ENCODE results near the gene WWTR1. TPM values are rescaled to one million over a fixed set of nuclear protein-coding genes. Genes with fewer than 3 reads are reported as not detected.

WWTR1 gene
- total and polyA plus RNA-seq, 2 of the 4 experiments (the other 2 are of a cell fraction) = 38.9 to 65.3 TPM

- Histone ChIP-seq H4K20me1 (ENCODE audit: insufficient read depth, low read length) (peaks cover 89% of the 10 kb centered on the region), H3K27me3 (ENCODE audit: control insufficient read depth, insufficient read depth, low read length) (no peaks in the 10 kb centered on the region), H3K18ac (ENCODE audit: low read depth, low read length) (no peak overlapping the region), H3K56ac (ENCODE audit: extremely low read depth, insufficient read depth, low read length) (no peak overlapping the region), H2BK20ac (ENCODE audit: low read depth, low read length) (no peak overlapping the region), H3K36me3 (ENCODE audit: control insufficient read depth, insufficient read depth, low read length) (peaks cover 6% of the 10 kb centered on the region), H3K9me1 (ENCODE audit: insufficient read depth, low read length) (peaks cover 27% of the 10 kb centered on the region), H3K14ac (replicated peaks; ENCODE audit: low read depth, low read length) (no peak overlapping the region), H3K4me3 (ENCODE audit: insufficient read depth, low read depth, low read length) (no peak overlapping the region), H3K27ac (ENCODE audit: insufficient read depth, low read length) (no peak overlapping the region), H2BK15ac (ENCODE audit: low read depth, low read length) (no peak overlapping the region), H3K4ac (ENCODE audit: low read depth, low read length) (no peak overlapping the region), H2AFZ (replicated peaks; ENCODE audit: low read length, poor library complexity) (no peak overlapping the region), H3K9me3 (ENCODE audit: control insufficient read depth, insufficient read depth, low read length) (no peaks in the 10 kb centered on the region), H3K23ac (ENCODE audit: low read depth, low read length) (no peak overlapping the region), H2AK9ac (replicated peaks; ENCODE audit: low read depth, low read length, poor library complexity) (no peak overlapping the region), H3K4me1 (ENCODE audit: control insufficient read depth, insufficient read depth, low read length) (peaks cover 26% of the 10 kb centered on the region), H3K4me2 (ENCODE audit: low read depth, low read length) (no peak overlapping the region), H3K79me1 (ENCODE audit: low read depth in 1 of 2, low read length in 2 of 2) (peaks cover 30 to 83% of the 10 kb centered on the region in 2 experiments), H2BK120ac (ENCODE audit: low read depth, low read length) (no peak overlapping the region), H4K5ac (ENCODE audit: low read depth, low read length) (no peak overlapping the region), H3K9ac (ENCODE audit: low read depth, low read length) (no peak overlapping the region), H4K91ac (ENCODE audit: insufficient read depth, low read depth, low read length) (no peak overlapping the region), H2BK5ac (ENCODE audit: low read depth, low read length, poor library complexity, severe bottlenecking) (no peak overlapping the region), H4K8ac (ENCODE audit: low read depth in 2 of 2, low read length in 2 of 2) (no peak overlapping the region), H2AK5ac (ENCODE audit: low read depth, low read length) (0 out of 2 replicates have a peak overlapping the region, but pooled peaks have one; percentile 40)
- in situ Hi-C loops (cut with MboI; ENCODE audit: low sequenced_read_pairs) (no loop called here), intact Hi-C loops (cut with micrococcal nuclease) (no loop called here), dilution Hi-C loops (cut with HindIII; ENCODE audit: low sequenced_read_pairs, unreplicated experiment) (no loop called here)
- CTCF ChIA-PET = no interaction called here
- POLR2A ChIA-PET (ENCODE audit: unreplicated experiment) = no interaction called here
- DNase-seq (no peak), ATAC-seq (ENCODE audit: low read depth) (no peak)
- no peak for TF ChIP-seq RCOR1 (IDR thresholded peaks at IDR 0.05; ENCODE audit: insufficient replicate concordance, low read length)
- no peak for TF ChIP-seq FOS (IDR thresholded peaks at IDR 0.05; ENCODE audit: low read depth, low read length)
- no peak for TF ChIP-seq NFE2L2 (IDR thresholded peaks at IDR 0.05; ENCODE audit: low read depth, low read length)
- no peak for TF ChIP-seq MAZ (IDR thresholded peaks at IDR 0.05; ENCODE audit: borderline replicate concordance, low read depth, low read length)
- no peak for TF ChIP-seq BHLHE40 (IDR thresholded peaks at IDR 0.05; ENCODE audit: low read depth, low read length)
- TF ChIP-seq MXI1 (IDR thresholded peaks at IDR 0.05; ENCODE audit: borderline replicate concordance, low read depth, low read length) = no peak
- no peak for TF ChIP-seq SMC3 (IDR thresholded peaks at IDR 0.05; ENCODE audit: low read depth, low read length)
- TF ChIP-seq USF2 (IDR thresholded peaks at IDR 0.05; ENCODE audit: low read depth, low read length) = no peak
- TF ChIP-seq ELK1 (IDR thresholded peaks at IDR 0.05; ENCODE audit: borderline replicate concordance, low read depth, low read length) = no peak
- no peak for TF ChIP-seq RFX5 (IDR thresholded peaks at IDR 0.05; ENCODE audit: low read depth, low read length)
- no peak for TF ChIP-seq CEBPB (IDR thresholded peaks at IDR 0.05; ENCODE audit: low read depth, low read length)
- no peak for TF ChIP-seq CHD1 (IDR thresholded peaks at IDR 0.05; ENCODE audit: low read depth, low read length)
- TF ChIP-seq CTCF (conservative IDR thresholded peaks at IDR 0.05; ENCODE audit: low read depth, low read length) = no peak
- BruUV-seq (replicated peaks) = no TSS peak
- WGBS, 2 experiments (ENCODE audit: extremely low coverage in 2 of 2, insufficient read length in 1 of 2) = no CpG with 5 or more reads among the region's 4 CpGs
Measured at GRCh38 chr3:149626671-149627070, 31.2 kb downstream of the WWTR1 start.

All from IMR-90 (cell line).